CD4-positive, alpha-beta T cell treated with Interleukin-6 for 4 hours (primary cell): Measurements from ENCODE around the gene DDX18.

Source experiments
- DNase-seq: peaks from one replicate; pipeline ENCODE4 v3.0.0-alpha.2; 2020; ENCODE audit warnings: mixed read lengths

The DDX18 gene

DNA sequence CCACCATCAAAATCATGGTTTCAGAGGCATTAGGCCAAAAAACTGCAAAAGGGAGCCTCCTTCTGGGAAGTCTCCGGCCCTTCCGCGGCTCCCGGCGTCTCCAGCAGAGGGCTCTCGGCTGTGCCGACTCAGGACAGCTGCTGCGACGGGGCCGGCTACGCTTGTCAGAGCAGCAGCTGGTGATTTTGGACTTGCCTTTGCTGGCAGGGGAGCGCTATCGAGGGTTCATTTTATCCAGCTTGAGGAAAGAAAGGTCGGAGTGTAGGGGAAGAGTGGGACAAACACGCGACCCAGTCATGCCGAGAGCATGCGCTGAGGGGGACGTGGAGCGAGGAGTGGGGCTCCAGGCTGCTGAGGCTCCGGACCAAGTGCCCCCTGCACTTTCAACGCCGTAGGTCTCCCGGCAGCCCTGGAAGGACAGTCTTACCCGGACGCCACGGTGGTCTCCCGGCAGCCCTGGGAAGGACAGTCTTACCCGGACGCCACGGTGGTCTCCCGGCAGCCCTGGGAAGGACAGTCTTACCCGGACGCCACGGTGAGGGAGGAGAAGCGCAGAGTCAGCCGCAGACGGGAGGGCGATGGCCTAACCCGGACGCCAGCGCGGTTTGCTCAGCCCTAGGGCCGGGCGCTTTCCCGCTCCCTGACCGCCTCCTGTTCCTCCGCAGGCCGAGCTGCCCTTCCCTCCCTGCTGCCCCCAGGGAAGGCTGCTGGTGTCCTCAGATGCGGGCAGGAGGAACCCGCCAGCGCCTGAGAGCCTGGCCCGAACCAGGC is 21.7 kb downstream of the DDX18 start:
- peak; percentile 60 for DNase-seq

DNA sequence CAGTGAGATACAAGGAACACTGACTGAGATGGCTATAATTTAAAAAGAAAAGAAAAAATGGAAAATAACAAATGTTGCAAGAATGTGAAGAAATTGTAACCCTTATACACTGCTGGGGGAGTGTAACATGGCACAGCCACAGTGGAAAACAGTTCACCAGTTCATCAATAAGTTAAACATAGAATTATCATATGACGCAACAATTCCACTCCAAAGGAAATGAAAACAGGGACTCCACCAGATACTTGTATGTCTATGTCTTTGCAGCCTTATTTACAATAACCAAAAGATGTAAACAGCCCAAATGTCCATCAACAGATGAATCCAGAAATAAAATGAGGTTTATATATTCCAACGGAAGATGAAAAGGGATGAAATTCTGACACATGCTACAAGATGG is 30.8 kb downstream of the DDX18 start:
- no peak for DNase-seq

- DNase-seq, result no peak
Observed at GRCh38 chr2:117850015-117850414, 35.5 kb downstream of the DDX18 start.

GRCh38 chr2:117850461-117850860 is 36.0 kb downstream of the DDX18 start:
- no peak for DNase-seq

GRCh38 chr2:117851969-117852368 is 37.5 kb downstream of the DDX18 start:
- no peak for DNase-seq

- no peak for DNase-seq
Observed at GRCh38 chr2:117853316-117853715, 38.8 kb downstream of the DDX18 start.

DNA sequence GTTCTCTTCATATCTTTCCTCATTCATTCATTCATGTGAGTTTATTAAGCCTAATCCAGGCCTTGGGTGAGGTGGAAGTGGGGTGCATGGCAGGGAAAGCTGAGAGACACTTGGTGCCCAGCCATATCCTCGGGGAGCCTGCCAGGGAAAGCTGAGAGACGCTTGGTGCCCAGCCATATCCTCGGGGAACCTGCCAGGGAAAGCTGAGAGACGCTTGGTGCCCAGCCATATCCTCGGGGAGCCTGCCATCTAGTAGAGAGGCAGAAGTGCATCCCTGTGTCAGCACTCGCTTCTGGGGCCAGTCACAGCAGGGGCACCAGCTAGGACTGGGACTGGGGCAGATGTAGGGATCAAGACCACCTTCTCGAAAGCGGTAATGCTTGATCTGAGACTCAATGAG is 39.4 kb downstream of the DDX18 start:
- no peak for DNase-seq

DNA sequence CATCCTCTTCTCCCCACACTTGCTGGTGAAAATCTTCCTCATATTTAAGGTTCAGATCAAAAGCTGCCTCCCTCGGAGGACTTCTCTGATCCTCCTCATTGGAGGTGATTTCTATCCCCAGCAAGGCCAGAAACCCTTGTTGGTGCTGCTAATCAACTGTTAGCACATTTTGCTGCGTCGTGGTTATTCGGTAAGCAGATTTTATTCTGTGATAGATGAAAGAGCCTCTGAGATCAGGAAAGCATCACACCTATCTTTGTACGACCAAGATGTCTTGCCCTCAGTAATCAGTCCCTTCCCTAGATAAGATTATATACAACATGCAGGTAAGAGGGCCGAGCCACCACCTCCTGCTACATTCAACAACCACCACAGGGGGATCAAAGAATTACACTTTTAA is 40.1 kb downstream of the DDX18 start:
- DNase-seq, result no peak

- no peak for DNase-seq
Observed at GRCh38 chr2:117855886-117856285, 41.4 kb downstream of the DDX18 start.

- no peak for DNase-seq
Observed at GRCh38 chr2:117856415-117857210, 42.1 kb downstream of the DDX18 start.

DNA sequence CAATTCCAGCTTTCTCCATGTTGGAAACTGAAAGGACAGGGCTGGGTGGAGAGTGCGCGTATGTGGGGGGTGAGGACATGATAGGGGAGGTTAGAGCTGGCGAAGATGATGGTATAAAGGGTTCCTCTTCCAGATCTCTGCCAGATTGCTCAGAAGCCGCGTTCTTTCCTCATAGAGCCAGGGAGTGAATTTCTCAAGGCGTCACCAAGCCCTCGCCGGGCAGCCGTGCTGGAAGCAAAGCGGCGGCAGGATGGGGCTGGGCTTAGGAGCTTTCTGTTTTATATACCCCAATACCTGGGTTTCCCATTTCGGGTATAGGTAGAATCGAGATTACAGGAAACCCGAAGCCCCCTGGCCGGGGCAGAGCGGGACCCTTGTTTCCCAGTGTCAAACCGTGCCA is 43.8 kb downstream of the DDX18 start:
- DNase-seq, result no peak

DNA sequence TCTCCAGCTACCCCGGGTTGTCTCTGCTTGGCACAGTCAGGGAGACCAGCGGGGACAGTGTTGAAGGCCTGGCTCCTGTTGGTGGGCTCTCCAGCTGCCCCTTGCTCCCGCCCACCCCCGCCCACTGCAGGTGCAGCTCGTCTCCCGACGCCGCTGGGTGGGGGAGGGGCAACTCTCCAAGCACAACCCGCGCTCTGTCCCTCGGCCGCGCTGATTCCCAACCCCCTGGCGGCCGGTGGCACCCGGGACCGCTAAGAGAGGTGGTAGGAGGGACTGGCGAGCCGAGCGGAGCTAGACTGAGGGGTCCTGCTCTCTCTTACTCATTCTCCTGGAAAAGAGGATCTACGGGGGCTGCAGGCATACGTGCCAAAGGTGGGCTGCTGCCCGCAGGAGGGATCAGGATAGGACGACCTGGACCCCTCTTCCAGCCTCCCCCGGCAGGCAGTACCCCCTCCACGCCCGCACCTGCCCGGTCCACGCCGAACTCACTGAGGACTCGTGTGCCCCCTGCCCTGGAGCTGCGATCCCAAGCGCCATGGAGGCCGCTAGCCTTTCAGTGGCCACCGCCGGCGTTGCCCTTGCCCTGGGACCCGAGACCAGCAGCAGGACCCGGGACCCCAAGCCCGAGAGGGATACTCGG is 44.5 kb downstream of the DDX18 start:
- DNase-seq, result no peak

DNA sequence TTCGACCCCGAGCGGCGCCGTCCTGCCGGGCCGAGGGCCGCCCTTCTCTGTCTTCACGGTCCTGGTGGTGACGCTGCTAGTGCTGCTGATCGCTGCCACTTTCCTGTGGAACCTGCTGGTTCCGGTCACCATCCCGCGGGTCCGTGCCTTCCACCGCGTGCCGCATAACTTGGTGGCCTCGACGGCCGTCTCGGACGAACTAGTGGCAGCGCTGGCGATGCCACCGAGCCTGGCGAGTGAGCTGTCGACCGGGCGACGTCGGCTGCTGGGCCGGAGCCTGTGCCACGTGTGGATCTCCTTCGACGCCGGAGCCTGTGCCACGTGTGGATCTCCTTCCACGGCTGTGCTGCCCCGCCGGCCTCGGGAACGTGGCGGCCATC is 45.0 kb downstream of the DDX18 start:
- DNase-seq, result no peak

DNA sequence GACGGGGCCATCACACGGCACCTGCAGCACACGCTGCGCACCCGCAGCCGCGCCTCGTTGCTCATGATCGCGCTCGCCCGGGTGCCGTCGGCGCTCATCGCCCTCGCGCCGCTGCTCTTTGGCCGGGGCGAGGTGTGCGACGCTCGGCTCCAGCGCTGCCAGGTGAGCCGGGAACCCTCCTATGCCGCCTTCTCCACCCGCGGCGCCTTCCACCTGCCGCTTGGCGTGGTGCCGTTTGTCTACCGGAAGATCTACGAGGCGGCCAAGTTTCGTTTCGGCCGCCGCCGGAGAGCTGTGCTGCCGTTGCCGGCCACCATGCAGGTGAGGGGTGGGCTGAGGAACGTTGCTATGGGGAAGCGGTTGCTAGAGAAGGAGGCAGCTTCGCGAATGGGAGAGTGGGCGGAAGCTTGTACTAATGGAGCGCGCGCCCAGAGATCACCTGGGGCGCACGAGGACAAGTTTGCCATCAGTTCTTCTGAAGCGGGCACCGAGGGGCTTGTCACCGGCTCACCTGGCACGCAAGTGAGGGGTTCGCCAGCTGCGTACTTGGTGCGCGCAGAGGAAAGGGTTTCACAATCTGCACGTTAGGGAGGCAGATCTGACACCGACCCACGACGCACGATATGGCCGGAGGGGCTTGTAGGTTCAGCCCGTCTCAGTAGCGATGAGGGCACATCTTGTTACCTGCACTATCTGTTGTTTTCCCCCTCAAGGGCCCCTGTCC is 45.6 kb downstream of the DDX18 start:
- DNase-seq, result no peak

DNA sequence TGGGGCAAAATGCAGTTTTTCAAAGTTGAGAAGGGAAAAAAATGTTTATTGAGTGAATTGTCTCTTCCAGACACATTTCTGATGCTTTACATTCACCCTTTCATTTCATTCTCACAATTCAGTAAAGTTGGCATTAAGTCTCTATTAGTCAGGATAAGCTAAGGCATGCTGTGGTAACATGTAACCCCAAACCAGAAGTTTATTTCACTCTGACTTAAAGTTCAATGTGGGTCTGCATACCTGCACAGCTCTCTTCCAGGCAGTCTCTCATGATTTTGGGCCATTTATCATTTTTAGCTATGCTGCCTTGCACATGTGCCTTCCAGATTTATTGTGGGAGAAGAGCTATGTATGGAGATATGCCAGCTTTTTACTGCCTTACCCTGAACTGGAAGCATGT is 48.0 kb downstream of the DDX18 start:
- DNase-seq, result no peak

- DNase-seq, result no peak
Observed at GRCh38 chr2:117875786-117876185, 61.3 kb downstream of the DDX18 start.

- DNase-seq, result no peak
Observed at GRCh38 chr2:117879003-117879402, 64.5 kb downstream of the DDX18 start.
